GM21723 (cell line): ENCODE measurements around the gene CCDC34.

Experiments
- ATAC-seq: cut with Tn5 transposase; IDR thresholded peaks from one replicate; pipeline ENCODE4 v1.9.1; 2021; ENCODE audit warnings: mild to moderate bottlenecking, moderate library complexity; ENCODE audit not compliant: unreplicated experiment

CCDC34 gene

GRCh38 chr11:27362749-27363575 lies at the start of gene CCDC34:
Gene CCDC34, minus strand, starts transcription at chr11:27363215. Its CDS starts 21 bp downstream, at chr11:27363194.
- ATAC-seq, result peak; percentile 100

GRCh38 chr11:27412192-27412691 lies 49.2 kb upstream of the CCDC34 start:
- no peak for ATAC-seq

GRCh38 chr11:27411328-27411727 lies 48.3 kb upstream of the CCDC34 start:
- ATAC-seq, result no peak

- ATAC-seq, result no peak
Measured at GRCh38 chr11:27410272-27410671, 47.3 kb upstream of the CCDC34 start.

- no peak for ATAC-seq
Measured at GRCh38 chr11:27409742-27410141, 46.7 kb upstream of the CCDC34 start.

- ATAC-seq, result no peak
Measured at GRCh38 chr11:27409049-27409448, 46.0 kb upstream of the CCDC34 start.

- no peak for ATAC-seq
Measured at GRCh38 chr11:27408246-27408800, 45.3 kb upstream of the CCDC34 start.

- ATAC-seq, result no peak
Measured at GRCh38 chr11:27406498-27407354, 43.7 kb upstream of the CCDC34 start.

- no peak for ATAC-seq
Measured at GRCh38 chr11:27405134-27405533, 42.1 kb upstream of the CCDC34 start.

- no peak for ATAC-seq
Measured at GRCh38 chr11:27404427-27404826, 41.4 kb upstream of the CCDC34 start.

GRCh38 chr11:27403195-27403594 lies 40.2 kb upstream of the CCDC34 start:
- no peak for ATAC-seq

- no peak for ATAC-seq
Measured at GRCh38 chr11:27402450-27402849, 39.4 kb upstream of the CCDC34 start.

GRCh38 chr11:27401833-27402316 lies 38.9 kb upstream of the CCDC34 start:
- ATAC-seq, result no peak

GRCh38 chr11:27401280-27401832 lies 38.3 kb upstream of the CCDC34 start:
- no peak for ATAC-seq

GRCh38 chr11:27398400-27398770 lies 35.4 kb upstream of the CCDC34 start:
- ATAC-seq, result no peak

GRCh38 chr11:27397624-27398399 lies 34.8 kb upstream of the CCDC34 start:
- no peak for ATAC-seq

- ATAC-seq, result no peak
Measured at GRCh38 chr11:27396259-27396839, 33.3 kb upstream of the CCDC34 start.

- ATAC-seq, result no peak
Measured at GRCh38 chr11:27395556-27396258, 32.7 kb upstream of the CCDC34 start.

GRCh38 chr11:27394781-27395228 lies 31.8 kb upstream of the CCDC34 start:
- no peak for ATAC-seq
